OCI-LY1 (cell line): ENCODE data around the gene EEFSEC.

Experiments used
- H2AFZ ChIP-seq: fragments of 200-600 bp; sonication (generic), shearing (Covaris generic); 2 replicates; pipeline ENCODE4 v1.6.0; 2014; ENCODE audit warnings: antibody characterized with exemption, mild to moderate bottlenecking, low read length
- H3F3A ChIP-seq: fragments of 200-600 bp; sonication (generic), shearing (Covaris generic); 2 replicates; pipeline ENCODE4 v1.6.0; 2014; ENCODE audit warnings: mild to moderate bottlenecking, antibody characterized with exemption, low read length, moderate library complexity; ENCODE audit not compliant: insufficient read depth
- H3K27ac ChIP-seq: fragments of 200-600 bp; sonication (generic); 2 replicates; pipeline ENCODE4 v1.5.1; 2014; ENCODE audit warnings: low read length, mixed run types, mild to moderate bottlenecking, low read depth; ENCODE audit not compliant: poor library complexity, severe bottlenecking
- H3K27me3 ChIP-seq: fragments of 200-600 bp; sonication (generic); 2 replicates; pipeline ENCODE4 v1.6.0; 2014; ENCODE audit warnings: antibody characterized with exemption, mild to moderate bottlenecking, low read length, moderate library complexity; ENCODE audit not compliant: insufficient read depth
- H3K36me3 ChIP-seq: fragments of 200-600 bp; sonication (generic); 2 replicates; pipeline ENCODE4 v1.6.1; 2014; ENCODE audit warnings: mild to moderate bottlenecking, antibody characterized with exemption, low read length, moderate library complexity, mixed read lengths; ENCODE audit not compliant: insufficient read depth
- H3K4me1 ChIP-seq: fragments of 200-600 bp; sonication (generic); 2 replicates; pipeline ENCODE4 v1.5.1; 2014; ENCODE audit warnings: mild to moderate bottlenecking, low read length, moderate library complexity; ENCODE audit not compliant: insufficient read depth, severe bottlenecking
- H3K4me2 ChIP-seq: fragments of 200-600 bp; sonication (generic), shearing (Covaris generic); 2 replicates; pipeline ENCODE4 v1.6.1; 2014; ENCODE audit warnings: low read length
- H3K4me3 ChIP-seq: fragments of 200-600 bp; sonication (generic); 2 replicates; pipeline ENCODE4 v1.5.1; 2014; ENCODE audit warnings: low read length, low read depth, mild to moderate bottlenecking, mixed read lengths; ENCODE audit not compliant: poor library complexity, severe bottlenecking
- H3K79me2 ChIP-seq: fragments of 200-600 bp; shearing (Covaris generic); 2 replicates; pipeline ENCODE4 v1.6.1; 2016; ENCODE audit warnings: mixed run types, low read length, mixed read lengths; ENCODE audit not compliant: insufficient read depth
- H3K9ac ChIP-seq: fragments of 200-600 bp; sonication (generic), shearing (Covaris generic); 2 replicates; pipeline ENCODE4 v1.6.1; 2014; ENCODE audit warnings: mild to moderate bottlenecking, low read length, mixed read lengths
- H3K9me2 ChIP-seq: fragments of 200-600 bp; sonication (generic), shearing (Covaris generic); 2 replicates; pipeline ENCODE4 v1.6.1; 2014; ENCODE audit warnings: low read depth, mild to moderate bottlenecking, low read length, mixed read lengths
- H3K9me3 ChIP-seq: fragments of 200-600 bp; shearing (Covaris generic); 2 replicates; pipeline ENCODE4 v1.6.1; 2014; ENCODE audit warnings: low read length, mixed read lengths
- H4K20me1 ChIP-seq: fragments of 200-600 bp; sonication (generic), shearing (Covaris generic); 2 replicates; pipeline ENCODE4 v1.6.0; 2016; ENCODE audit warnings: mild to moderate bottlenecking, low read length; ENCODE audit not compliant: insufficient read depth
- EZH2 ChIP-seq: fragments of 200-600 bp; sonication (generic), shearing (Covaris generic); IDR thresholded peaks from 2 replicates; pipeline ENCODE4 v1.8.0; 2017; ENCODE audit warnings: borderline replicate concordance, mixed run types, mild to moderate bottlenecking, antibody characterized with exemption, low read length, moderate library complexity, mixed read lengths
- TF ChIP-seq, protein P1 (sequence below): fragments of 200-600 bp; sonication (generic), shearing (Covaris generic); IDR thresholded peaks from 2 replicates; pipeline ENCODE4 v1.5.1; 2017; ENCODE audit warnings: mild to moderate bottlenecking, antibody characterized with exemption, low read length, moderate library complexity, mixed read lengths

Gene EEFSEC

DNA sequence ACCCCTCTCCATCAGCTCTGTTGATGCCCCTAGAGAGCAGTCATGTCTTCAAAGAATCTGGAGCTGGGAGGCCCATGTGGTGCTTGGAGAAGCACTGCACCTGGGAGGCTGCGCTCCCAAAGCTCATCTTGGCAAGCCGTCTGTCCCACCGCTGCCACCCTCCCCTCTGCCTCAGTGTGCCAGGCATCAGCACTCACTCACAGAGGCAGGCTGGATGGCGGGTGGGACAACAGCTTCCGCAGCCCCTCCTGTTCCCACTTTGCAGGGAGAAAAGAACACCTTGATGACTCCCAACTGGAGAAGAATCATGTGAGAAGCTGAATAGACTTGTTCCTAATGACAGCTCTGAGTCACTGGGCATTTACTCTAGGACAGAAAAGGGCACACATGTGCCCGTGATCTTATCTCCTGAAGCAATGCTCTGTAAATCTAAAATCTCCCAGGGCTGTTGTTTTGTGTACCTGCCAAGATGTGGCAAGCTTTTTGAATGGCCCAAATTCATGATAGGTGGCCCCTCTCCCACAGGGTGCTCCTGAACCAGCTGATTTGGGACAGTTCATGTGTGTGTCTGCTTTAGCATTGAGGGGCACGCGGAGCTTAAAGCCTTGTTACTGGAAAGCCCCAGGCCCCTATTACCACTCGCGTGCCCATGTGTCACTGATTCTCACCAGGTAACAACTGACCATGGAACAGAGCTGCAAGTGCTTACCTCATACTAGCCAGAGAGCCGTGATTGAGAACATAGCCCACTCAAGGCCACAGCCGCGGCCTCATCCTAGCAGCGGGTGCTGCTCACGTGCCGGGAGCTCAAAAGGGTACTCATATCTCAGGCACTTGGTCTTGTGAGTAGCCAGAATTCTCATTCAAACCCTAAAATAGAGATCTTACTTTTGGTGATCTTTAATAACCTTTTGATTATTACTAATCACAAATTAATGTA, 209.0 kb downstream of the EEFSEC start:
- Histone ChIP-seq H2AFZ (no peak overlapping the region), H3K9me3 (no peaks in the 10 kb centered on the region), H3K27ac (no peak overlapping the region), H3K4me3 (no peak overlapping the region), H4K20me1 (no peaks in the 10 kb centered on the region), H3K36me3 (no peaks in the 10 kb centered on the region), H3K79me2 (no peaks in the 10 kb centered on the region), H3F3A (no peaks in the 10 kb centered on the region), H3K9me2 (no peaks in the 10 kb centered on the region), H3K4me1 (no peaks in the 10 kb centered on the region), H3K27me3 (no peaks in the 10 kb centered on the region), H3K4me2 (no peak overlapping the region), H3K9ac (no peak overlapping the region)
- TF ChIP-seq EZH2: no peak
- TF ChIP-seq, protein P1, sequence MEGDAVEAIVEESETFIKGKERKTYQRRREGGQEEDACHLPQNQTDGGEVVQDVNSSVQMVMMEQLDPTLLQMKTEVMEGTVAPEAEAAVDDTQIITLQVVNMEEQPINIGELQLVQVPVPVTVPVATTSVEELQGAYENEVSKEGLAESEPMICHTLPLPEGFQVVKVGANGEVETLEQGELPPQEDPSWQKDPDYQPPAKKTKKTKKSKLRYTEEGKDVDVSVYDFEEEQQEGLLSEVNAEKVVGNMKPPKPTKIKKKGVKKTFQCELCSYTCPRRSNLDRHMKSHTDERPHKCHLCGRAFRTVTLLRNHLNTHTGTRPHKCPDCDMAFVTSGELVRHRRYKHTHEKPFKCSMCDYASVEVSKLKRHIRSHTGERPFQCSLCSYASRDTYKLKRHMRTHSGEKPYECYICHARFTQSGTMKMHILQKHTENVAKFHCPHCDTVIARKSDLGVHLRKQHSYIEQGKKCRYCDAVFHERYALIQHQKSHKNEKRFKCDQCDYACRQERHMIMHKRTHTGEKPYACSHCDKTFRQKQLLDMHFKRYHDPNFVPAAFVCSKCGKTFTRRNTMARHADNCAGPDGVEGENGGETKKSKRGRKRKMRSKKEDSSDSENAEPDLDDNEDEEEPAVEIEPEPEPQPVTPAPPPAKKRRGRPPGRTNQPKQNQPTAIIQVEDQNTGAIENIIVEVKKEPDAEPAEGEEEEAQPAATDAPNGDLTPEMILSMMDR: no peak

DNA sequence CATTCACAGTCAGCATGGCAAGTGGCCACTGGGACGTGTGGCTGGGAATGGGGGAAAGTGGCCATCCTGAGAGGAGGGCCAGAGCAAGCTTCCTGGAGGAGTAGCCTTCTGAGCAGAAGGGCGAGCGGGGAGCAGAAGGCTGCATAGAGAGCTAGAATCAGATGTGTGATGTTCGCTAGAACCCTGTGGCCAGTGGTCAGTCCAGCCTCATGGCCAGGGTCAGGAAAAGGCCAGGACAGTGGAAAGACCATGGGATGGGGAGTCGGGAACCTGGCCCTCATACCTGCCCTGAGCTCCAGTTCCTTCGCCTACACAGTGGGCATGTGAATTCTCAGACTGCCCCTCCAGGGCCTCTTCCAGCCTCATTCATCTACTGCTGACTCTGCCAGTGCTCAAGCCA, 211.0 kb downstream of the EEFSEC start:
- H3K79me2 ChIP-seq: no peaks in the 10 kb centered on the region
- H3K9me3 ChIP-seq: no peaks in the 10 kb centered on the region
- H3K9ac ChIP-seq: no peak overlapping the region
- H3K36me3 ChIP-seq: no peaks in the 10 kb centered on the region
- H3K27ac ChIP-seq: no peak overlapping the region
- H3K27me3 ChIP-seq: no peaks in the 10 kb centered on the region
- no peaks in the 10 kb centered on the region for H3F3A ChIP-seq
- H2AFZ ChIP-seq: no peak overlapping the region
- no peak overlapping the region for H3K4me2 ChIP-seq
- no peak overlapping the region for H3K4me3 ChIP-seq
- TF ChIP-seq EZH2: no peak
- TF ChIP-seq, protein P1: no peak
- H3K4me1 ChIP-seq: no peaks in the 10 kb centered on the region
- H3K9me2 ChIP-seq: no peaks in the 10 kb centered on the region
- H4K20me1 ChIP-seq: no peaks in the 10 kb centered on the region

DNA sequence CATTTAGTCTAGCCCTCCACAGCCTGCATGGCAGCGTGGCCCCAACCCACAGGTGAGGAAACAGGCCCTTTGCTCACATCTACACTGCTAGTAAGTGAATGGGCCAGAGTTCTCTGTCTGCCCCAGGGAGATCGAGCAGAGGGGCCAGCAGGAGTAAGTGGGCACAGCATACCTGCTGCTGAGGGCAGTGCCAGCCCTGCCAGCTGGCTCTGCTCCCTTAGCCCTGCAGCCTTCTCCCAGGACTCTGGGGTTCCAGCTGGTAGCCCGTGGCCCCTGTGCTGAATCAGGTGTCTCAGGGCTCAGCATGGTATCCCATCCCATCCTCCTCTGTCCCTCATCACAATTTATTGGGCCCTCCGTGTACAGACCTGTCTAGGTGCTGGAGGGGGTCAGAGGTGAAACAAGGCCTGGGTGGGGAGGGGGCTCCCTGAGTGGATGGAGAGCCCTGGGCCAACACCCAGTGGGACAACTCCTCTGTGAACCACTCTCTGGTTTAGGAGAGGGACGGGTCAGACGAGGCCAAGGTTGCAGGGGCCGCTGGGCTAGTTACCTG, 211.6 kb downstream of the EEFSEC start:
- Histone ChIP-seq H3K9me2 (no peaks in the 10 kb centered on the region), H3K79me2 (no peaks in the 10 kb centered on the region), H3K4me2 (no peak overlapping the region), H3K4me1 (no peaks in the 10 kb centered on the region), H3K27me3 (no peaks in the 10 kb centered on the region), H3K27ac (no peak overlapping the region), H3K9ac (no peak overlapping the region), H4K20me1 (no peaks in the 10 kb centered on the region), H3K36me3 (no peaks in the 10 kb centered on the region), H3K4me3 (no peak overlapping the region), H3F3A (no peaks in the 10 kb centered on the region), H3K9me3 (no peaks in the 10 kb centered on the region), H2AFZ (no peak overlapping the region)
- TF ChIP-seq, protein P1: no peak
- TF ChIP-seq EZH2: no peak
